Left hindlimb (tissue), 1 donor: ENCODE data around the gene CLEC4A.
"Not testable (repeated sequence)": the region's sequence is repeated elsewhere in the genome, so short reads cannot be mapped to it uniquely, and the experiment has no call there.

Experiments
- DNase-seq: peaks from one replicate; pipeline ENCODE4 v3.0.0-alpha.2; 2018

Gene CLEC4A

DNA sequence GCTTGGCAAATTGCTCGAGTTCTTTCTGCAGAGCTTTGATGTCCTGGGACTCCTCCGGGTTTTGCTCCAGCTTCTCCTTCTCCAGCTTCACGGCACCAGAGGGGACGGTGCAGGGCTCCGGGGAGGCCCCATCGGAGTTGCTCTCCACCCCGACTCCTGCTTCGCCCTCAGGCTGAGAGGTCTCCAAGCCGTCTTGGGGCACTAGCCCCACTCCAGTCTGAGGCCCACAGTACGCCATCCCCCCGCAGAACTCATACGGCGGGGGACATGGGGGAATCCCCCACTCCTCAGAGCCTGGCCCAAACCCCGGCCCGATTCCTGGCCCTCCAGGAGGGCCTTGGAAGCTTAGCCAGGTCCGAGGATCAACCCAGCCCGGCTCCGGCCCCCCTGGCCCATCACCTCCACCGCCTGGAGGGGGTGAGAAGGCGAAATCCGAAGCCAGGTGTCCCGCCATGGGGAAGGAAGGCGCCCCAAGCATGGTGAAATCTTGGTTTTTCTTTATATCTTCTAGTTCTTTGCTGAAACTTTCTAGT, 11.0 kb downstream of the CLEC4A start:
- DNase-seq, result not testable (repeated sequence)

DNA sequence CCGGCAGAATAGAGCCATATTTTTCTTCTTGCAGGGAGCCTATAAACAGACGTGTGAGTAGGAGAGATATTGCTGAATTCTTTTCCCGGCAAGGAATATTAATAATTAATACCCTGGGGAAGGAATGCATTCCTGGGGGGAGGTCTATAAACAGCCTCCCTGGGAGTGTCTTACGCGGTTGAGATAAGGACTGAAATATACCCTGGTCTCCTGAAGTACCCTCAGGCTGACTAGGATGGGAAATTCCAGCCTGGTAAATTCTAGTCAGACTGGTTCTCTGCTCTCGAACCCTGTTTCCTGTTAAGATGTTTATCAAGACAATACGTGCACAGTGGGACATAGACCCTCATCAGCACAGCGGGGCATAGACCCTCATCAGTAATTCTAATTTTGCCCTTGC, 18.2 kb downstream of the CLEC4A start:
- DNase-seq, result not testable (repeated sequence)

DNA sequence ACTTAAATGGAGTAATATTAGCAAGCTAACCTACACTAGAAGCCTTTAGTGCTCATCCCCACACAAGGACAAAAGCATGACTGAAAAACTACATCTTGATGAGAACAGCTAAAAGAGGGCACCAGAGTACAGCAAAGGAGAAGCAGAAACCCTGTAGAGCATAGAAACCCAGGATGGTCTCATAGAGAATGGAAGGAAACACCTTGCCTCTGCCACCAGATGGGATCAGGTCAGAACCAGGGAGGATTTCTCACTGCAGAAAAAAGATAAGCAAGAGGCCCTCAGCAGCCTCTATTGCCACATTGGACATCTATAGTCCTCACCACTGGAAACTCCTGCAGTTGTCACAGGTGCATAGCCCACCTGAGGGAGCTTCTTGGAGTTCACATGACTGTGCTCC, 19.8 kb downstream of the CLEC4A start:
- DNase-seq, result no peak

DNA sequence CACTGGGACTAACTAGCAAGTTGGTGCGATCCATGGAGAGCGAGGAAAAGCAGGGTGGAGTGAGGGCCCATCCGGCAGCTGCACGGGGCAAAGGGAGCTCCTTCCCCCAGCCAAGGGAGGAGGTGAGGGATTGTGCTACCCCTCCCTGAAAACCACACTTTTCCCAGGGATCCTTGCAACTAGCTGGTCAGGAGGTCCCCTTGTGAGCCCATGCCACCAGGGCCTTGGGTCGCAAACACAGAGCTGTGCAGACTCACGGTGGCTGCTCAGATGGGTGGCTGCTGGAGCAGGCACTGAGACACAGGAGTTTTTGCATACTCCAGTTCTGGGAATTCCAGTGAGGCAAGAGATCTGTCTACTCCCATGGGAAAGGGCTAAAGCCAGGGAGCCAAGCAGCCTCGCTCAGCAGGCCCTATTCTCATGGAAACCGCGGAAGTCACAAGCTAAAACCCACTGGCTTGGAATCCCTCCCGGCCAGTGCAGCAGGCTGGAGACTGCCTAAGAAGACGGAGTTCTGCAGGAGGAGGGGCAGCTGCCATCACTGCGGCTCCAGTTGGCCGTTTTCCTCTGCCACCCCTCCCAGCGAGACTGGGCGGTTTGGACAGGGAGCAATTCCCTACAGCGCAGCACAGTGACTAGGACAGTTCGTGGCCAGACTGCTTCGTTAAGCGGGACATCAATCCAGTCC, 22.5 kb downstream of the CLEC4A start:
- DNase-seq, result peak; percentile 84

DNA sequence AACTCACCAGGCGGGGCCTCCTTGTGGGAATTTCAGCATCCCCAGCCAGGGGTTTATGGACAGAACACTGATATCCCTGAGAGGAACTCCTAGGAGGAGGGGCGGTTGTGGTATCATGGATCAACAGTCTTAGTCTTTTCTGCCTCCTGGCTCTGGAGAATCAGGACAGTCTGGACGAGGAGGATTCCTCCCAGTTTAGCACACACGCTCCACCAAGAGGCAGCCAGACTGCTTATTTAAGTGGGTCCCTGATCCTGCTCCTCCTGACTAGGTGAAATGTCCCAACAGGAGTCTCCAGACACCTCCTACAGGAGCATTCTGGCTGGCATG, 23.0 kb downstream of the CLEC4A start:
- no peak for DNase-seq

DNA sequence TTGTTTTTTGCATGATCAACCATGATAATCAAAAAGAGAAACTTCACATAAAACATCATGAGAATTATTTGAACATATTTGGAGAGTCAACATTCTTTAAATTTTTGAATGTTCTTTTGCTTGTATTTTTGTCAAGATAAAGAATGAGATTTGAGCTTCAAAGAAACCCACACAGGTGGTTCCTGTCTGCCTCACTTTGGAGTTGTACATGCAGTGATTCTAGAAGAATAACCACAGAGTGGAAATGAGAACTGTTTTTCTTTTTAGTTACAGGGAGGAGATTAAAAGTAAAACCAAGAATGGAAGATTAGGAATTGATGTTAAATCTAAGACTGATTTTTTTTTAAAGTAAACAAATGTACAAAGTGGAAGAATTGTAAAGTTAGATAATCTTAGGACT, 31.1 kb downstream of the CLEC4A start:
- DNase-seq, result no peak

DNA sequence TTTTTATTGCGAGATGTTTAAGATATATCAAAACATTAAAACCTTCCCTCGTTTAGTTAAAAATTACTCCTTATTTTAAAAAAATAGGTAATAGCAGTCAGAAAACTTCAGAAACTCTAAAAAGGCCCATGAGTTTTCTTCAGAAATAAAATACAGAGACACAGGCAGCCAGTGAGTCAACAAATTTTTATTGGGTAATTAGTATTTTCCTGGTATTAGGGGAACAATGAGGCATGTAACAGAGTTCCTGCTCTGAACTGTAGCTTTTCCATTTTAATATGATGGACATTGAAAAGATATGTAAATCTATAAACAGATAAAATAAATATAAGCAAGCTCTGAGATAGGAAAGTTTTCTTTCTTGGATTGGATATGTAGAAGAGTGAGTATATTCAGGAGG, 33.0 kb downstream of the CLEC4A start:
- DNase-seq, result no peak

DNA sequence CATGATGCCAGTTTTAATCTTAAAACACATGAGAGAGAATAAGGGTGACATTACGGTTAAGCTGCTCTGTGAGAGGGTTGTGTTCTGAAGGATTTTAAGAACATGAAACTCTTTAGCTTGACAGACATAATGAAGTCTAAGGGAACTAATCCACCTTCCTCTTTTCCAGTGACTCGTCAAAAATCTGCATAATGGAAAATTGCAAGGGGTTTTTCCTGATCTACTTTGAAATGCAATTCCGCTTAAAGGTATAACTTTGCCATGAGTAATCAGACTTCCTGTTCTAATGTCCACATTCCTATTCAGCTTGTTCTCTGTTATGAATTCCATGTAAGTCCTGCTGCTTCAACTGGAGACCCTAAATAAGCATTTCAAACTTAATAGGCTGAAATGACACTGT, 33.4 kb downstream of the CLEC4A start, which contains the start of gene ZNF705A:
TSS of gene ZNF705A (plus strand) at position 171 of the 400 bp plus-strand sequence. CDS start 15,611 bp downstream, outside the sequence.
- no peak for DNase-seq

DNA sequence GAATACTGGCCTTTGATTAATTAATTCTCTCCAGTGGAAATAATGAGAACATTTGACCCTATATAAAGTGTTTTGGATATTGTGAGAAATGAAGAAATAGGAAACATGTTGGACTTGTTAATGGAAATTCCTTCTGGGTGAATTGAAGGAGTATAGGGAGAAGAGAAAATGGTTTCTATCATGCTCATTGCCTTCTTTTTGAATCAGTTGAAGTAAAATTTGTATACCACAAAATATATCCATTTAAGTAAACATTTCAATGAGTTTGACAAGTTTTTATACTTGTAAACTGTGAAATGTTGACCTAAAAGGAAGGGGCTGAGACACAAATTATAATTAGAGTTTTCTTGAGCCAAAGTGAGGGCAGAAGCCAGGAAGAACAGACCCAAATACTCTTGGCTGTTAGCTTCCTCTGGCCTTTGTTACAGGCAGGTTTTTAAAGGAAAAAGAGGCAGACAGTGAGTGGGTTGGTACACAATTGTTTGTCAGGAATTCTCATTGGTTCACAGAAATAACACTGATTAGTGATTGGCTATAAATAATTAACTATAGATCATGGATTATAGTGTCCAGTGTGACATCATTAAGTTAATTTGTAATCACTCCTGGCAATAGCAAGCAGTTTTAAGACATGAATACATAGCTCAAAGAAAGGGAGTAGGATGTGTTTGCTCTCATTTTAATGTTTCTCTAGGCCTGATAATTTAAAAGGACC, 34.2 kb downstream of the CLEC4A start:
- no peak for DNase-seq

DNA sequence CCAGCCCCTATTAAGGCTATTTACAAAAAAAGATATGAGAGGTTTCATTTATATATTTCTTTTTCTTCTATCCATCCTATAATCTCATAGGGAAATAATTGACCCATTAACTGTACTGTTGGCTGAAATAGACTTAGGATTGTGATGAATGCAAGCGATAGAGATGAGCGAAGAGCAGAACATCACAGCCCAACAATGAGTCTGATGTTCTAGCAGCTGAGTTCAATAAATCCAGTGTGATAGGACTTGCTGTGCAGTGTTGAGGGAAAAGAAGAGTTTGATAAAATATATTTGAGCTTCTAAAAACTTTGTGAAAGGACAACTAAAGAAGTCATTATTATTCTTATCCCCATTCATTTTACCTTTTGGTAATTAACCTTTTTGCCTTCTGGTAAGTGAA, 49.5 kb downstream of the CLEC4A start:
- DNase-seq, result not testable (repeated sequence)

DNA sequence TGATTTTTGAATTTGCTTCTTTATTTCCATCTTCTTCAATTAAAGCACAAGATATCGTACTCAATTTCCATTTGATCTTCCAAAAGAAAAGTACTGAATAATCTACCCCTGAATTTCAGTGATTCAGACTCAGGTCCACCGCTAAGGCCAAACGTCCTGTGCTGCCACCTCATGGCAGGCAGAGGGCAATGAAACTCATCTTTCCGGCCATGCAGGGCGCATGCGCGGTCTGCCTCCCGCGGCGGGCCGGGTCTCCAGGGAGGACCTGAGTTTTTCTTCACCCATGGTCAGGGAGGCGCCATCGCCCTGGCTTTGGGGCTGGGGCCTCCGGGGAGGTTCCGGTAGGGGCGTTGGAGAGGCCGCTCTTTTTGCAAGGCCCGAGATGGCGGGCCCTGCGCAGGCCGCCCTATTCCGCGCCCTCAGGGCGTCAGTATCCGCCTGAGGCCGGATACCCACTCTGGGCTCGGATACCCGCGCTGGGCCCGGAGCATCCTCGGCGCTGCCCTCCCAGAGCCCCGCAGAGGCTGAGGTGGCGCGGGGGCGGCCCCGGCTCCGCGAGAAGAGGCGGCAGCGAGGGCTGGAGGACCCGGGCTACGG, 56.7 kb downstream of the CLEC4A start:
- peak; percentile 81 for DNase-seq

DNA sequence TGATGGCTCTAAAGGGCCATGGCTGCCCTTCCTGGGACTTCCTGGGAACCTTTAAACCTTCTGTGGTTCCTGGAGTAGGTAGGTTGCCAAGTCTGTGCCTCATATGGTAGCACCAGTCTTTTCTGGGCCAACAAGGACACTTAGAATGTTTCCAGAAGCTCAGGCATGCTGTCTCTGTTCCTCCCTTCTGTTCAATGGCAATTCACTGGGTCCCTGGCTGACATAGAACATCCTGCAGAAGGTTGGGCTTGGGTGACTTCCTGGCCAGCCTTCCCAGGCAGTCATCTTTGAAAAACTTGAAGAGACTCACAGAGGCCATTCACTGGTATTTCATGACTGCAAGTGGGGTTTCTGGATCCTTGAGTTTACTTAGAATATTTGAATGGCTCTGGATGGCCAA, 57.9 kb downstream of the CLEC4A start:
- DNase-seq, result not testable (repeated sequence)

DNA sequence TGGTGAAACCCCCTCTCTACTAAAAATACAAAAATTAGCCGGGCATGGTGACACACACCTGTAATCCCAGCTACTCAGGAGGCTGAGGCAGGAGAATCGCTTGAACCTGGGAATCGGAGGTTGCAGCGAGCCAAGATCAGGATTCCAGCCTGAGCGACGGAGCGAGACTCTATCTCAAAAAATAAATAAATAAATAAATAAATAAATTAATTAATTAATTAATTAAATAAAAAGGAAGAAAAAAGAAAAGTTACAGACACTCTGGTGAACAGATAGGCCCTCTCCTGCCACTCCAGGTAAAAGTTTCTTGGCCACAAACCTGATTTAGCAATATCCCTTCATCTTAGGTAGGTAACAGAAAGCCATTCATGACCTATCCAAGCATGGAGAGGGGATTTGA, 59.5 kb downstream of the CLEC4A start:
- not testable (repeated sequence) for DNase-seq

DNA sequence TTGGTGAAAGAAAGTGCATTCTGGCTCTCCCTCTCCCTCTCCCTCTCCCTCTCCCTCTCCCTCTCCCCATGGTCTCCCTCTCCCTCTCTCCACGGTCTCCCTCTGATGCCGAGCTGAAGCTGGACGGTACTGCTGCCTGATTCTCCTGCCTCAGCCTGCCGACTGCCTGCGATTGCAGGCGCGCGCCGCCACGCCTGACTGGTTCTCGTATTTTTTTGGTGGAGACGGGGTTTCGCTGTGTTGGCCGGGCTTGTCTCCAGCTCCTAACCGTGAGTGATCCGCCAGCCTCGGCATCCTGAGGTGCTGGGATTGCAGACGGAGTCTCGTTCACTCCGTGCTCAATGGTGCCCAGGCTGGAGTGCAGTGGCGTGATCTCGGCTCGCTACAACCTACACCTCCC, 59.9 kb downstream of the CLEC4A start:
- DNase-seq, result not testable (repeated sequence)

DNA sequence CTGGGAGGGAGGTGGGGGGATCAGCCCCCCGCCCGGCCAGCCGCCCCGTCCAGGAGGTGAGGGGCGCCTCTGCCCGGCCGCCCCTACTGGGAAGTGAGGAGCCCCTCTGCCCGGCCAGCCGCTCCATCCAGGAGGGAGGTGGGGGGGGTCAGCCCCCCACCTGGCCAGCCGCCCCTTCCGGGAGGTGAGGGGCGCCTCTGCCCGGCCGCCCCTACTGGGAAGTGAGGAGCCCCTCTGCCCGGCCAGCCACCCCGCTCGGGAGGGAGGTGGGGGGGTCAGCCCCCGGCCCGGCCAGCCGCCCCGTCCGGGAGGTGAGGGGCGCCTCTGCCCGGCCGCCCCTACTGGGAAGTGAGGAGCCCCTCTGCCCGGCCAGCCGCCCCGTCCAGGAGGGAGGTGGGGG, 60.8 kb downstream of the CLEC4A start:
- DNase-seq, result not testable (repeated sequence)

DNA sequence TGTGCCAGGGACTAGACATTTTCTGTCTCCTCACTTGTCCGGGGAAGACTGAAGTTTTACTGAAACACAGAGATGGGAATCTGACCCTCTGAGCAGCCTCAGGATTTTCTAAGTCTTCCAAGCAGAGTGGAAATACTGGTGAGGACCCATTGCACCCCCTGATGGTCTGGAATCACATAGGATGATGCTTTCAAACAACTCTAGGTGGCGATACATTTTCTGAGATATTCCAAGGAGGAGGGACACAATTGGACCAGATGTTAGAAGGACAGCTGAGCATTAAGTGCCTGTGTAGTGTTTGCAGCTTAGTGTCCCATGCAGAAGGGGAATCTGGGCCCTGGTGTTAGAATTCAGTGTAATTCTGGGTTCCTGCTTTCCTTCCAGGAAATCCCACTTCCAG, 64.7 kb downstream of the CLEC4A start:
- not testable (repeated sequence) for DNase-seq
